NCI-H345 (cell line): ENCODE results near the gene PSD4.
A peak's percentile ranks its signal among the peaks of the same experiment; 100 is the strongest.

Experiments used
- DNase-seq: peaks from one replicate; lab custom pipeline; 2025; lab: John Stamatoyannopoulos, UW

Gene PSD4

DNA sequence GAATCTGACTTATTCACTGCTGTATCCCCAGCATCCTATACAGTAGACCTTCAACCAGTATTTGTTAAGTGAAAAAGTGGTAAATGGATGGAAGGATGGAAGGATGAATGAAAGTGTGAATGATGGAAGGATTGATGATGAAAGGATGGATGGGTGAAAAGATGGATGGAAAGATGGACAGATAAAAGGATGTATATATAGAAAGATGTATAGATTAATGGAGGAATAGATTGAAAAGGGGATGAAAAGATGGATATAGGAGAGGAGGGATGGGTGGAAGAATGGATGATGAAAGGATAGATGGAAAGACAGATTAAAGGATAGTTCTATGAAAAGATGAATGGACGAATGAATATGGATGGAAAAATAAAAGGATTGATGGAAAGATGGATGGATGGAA lies 50.0 kb downstream of the PSD4 start:
- DNase-seq = no peak

DNA sequence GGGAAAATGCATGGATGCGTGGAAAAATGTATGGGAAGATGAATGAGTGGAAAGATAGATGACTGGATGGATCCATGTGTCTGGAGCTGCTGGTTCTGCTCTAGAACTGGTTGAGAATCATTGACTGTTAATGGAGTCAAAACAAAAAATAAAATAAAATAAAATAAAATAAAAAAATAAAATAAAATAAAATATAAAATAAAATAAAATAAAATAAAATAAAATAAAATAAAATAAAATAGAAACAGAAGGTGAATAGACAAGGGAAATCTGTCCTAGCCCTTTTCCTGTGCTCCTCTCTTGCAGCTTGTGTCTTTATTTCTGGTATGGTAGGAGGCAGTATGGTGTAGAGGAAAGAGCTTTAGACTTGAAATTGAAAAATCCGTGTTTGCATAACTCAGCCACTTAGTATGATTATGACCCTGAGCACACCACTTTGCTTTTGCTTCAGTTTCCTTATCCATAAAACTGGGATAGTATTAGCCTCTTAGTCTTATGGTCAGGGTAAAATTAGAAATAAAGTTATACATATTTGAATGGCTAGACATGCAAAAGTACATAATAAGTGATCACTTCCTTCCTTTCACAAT lies 51.0 kb downstream of the PSD4 start:
- DNase-seq = no peak

DNA sequence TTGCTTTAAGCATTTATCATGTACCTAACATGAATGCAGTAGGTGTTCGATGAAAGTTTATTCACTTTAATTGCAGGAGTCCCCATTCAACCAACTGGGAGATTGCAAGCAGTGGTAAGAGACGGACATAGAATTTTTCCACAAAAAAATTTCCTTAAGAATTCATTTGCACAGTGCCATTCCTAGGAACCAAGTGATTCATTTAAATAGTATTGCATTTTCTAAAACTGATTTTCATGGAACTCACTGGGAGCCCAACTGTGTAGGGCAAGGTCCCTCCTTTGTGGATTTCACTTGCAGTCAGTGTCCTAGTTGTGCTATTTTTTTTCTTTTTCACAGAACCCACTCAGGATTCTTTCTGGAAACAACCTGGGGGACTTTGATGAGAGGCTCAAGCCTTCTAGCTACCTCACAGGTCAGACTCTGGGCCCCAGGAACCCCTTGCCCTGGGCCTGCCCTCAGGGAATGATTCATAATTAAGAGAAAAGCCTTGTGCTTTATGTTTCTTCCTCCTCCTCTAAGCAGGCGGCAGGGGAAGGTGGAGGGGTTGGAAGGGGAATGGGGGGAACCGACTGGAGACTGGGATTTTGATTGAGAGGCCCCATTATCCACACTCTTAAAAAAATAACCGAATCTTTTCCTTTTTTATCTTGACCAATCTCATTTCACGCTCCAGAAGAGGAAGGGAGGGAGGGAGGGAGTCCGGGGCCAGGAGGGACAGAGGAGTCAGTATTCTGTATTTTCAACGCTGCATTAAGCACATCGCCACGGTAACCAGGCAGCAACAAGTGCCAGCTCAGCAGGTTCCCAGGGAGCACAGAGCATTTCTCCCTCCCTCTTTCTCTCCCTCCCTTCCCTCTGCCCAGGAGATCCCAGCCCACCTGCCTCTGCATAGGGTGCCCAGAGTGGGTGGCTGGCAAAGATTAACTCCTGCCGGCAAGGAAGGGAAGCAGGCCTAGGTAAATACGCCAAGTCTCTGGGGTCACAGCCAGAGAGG lies 51.8 kb downstream of the PSD4 start:
- peak; percentile 84 for DNase-seq

DNA sequence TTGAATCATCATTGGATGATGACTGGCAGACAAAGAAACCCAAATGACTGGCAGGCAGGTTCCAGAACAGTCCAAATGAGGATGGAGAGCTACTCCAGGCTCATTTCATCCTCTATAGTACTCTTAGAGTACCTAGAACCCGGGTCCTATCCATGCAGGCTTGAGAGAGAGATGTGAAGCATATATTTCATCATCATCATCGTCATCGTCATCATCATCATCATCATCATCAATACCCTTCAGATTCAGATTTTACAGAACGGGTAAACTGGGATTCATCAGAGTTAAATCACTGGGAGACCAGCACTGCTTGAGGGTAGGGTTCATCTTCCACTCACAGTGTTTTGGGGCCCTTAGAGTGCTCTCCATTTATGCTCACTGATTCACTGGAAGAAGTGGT lies 52.7 kb downstream of the PSD4 start:
- DNase-seq = no peak

DNA sequence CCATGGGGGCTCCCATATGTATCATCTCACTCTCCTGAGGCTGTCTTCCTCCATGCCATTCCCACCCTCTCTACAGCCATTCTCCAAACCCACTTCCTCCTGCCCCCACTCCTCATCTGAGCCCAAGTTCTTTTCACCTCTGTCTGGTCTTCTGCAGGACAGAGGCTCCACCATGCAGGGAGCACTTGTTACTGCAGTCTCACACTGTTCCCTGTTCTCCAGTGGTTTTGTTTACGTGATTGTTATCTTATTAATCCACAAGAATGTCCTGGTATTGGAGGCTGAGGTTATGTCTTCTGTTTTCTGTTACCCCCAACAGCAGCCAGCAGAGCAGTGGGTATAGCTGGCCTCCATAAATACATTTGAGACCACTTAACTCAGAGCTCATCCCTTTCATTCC lies 53.5 kb downstream of the PSD4 start:
- no peak for DNase-seq

DNA sequence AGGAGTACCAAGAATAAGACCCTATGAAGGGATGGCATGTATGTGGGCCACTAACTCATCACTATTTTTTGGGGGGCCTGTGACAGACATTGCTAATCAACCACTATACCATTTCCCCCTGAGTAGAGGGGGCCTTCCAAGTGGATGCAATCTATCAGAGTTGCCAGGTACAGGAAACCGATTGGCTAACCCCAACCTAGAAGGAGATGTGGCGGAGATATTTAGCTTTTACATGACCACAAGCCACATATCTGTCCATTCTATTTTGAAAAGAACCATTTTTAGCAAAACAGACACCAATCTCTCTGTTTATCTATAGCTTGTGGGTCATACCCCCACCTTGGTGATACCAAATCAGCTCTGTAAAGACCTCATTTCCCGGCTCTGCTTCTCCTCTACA lies 53.9 kb downstream of the PSD4 start:
- DNase-seq = no peak

DNA sequence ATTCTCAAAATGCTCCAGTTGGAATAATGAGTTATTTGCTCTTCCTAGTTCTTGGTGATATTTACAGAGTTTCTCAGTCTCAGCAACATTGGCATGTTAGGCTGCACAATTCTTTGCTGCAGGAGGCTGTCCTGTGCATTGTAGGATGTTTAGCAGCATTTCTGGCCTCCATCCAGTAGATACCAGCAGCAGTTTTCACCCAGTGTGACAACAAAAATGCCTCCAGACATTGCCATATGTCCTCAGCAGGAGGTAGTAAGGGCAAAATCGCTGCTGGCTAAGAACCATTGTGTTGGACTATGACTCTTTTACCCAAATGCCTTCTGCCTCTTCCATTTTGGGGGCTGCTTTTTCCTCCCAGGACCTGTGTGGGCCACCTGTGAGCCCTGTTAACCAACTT lies 54.6 kb downstream of the PSD4 start:
- DNase-seq = no peak

DNA sequence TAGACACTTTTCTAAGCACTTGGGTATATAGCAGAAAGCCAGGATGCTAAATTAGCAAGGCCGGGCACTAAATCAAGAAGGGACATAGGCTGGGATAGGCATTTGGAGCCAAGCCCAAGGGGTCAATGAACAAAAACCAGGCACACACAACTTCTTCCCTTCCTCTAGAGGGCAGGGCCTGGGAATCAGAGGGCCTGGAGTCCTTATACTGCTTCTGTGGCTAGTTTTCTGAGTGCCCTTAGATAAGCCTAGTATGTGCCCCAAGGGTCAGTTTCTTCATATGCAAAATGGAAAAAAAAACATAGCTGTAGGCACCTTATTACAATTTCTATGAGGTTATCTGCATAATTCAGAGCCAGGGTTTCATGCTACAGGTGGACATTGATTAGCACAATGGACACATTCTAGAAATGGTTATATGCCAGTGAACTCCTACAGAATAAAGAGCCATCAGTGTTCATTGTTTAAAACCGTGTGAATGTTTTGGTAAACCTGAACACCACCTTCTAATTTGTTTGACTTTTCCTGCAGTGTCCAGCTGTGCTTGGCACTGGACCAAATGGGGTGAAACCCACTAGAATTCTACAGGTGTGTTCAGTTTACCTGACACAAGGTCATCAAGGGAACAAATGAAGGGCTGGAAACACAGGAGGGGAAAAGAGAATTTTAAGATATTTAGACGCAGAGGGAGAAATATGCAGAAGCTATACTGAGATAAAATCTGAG lies 55.4 kb downstream of the PSD4 start:
- peak; percentile 47 for DNase-seq

DNA sequence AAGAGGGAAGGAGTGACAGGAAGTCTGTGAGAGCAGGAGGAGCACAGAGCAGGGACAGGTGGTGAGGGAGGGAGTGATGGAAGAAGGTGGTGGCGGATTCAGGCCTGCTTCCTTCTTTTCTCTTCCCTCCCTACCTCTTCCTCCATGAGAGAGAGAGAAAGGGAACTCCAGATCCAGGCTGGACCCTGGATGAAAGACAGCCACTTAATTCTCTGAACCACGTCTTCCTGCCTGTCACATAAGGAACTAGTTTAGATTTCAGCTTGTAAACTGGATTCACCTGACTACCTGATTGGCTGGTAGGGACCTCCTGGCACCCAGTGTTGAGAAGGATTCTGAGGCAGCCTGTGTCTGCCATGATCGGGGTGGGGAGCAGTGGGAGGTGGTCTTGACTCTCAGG lies 56.0 kb downstream of the PSD4 start:
- DNase-seq = no peak

DNA sequence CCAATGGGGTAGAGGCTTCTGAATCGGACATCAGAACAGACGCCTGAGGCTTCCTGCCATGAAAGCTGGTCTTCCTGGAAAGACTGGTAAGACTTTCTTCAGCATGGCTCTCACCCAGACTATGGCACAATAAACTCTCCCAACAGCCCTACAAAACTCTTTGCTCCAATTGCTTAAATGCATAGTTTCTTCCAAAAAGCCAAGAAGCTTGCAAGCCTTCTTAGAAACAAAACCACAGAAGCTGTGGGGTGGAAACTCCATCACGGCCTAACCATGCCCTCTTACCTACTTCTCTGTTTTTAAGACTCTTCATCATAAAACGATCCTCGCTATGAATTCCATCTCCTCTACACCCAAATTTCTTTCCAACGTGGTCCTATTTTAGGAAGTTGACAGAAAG lies 56.8 kb downstream of the PSD4 start:
- no peak for DNase-seq

DNA sequence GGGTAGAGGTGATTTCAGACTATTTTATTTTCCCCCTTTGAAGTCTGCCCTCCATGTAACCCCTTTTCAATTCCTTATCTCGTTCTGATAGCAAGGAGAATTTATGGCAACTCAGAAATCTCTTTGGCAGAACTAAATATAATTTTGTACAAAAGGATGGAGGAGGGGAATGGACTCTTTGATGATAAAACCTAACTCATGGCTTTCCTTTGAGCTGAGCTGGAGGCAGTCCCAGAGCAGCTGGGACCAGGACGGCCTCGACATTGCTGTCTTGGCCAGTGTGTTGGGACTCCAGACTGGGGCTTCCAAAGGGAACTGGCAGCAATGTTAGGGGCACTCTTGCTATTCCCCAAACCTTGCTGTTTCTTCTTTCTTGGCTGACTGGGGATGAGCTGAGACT lies 57.3 kb downstream of the PSD4 start:
- DNase-seq = no peak

DNA sequence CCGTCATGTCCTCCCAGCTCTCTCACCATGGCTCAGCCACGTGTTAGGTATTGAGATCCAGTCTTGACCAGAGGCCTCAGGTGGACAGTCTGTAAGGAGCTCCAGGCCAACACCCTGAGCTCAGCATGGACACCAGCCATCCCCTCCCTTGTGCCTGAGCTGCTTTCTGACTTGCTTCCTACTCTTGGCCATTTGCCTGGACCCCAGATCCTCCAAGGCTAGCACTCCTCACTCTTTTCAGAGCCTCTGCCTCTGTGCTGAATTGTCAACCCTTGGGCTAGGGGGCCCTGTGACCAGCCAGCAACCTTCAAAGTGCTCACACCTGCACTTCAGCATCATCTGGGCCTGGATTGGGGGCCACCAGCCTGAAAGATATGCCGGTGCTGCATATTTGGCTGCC lies 58.4 kb downstream of the PSD4 start:
- DNase-seq = no peak

DNA sequence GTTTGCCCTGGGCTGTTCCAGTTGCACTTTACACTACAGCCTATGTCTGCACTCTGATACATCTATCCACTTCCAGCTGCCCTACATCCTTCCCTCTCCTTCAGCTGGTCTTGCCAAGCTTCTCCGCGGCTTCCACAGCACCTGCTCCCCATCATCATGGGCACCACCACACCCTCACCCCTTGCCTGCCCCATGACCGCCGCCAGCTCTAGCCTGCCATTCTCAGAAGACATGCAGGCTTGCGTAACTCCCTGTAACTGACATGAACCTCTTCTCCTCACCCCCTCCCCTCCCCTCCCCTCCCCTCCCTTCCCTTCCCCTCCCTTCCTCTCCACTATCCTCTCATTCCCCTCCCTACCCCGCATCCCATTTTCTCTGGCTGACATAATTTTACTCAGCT lies 59.0 kb downstream of the PSD4 start:
- no peak for DNase-seq

DNA sequence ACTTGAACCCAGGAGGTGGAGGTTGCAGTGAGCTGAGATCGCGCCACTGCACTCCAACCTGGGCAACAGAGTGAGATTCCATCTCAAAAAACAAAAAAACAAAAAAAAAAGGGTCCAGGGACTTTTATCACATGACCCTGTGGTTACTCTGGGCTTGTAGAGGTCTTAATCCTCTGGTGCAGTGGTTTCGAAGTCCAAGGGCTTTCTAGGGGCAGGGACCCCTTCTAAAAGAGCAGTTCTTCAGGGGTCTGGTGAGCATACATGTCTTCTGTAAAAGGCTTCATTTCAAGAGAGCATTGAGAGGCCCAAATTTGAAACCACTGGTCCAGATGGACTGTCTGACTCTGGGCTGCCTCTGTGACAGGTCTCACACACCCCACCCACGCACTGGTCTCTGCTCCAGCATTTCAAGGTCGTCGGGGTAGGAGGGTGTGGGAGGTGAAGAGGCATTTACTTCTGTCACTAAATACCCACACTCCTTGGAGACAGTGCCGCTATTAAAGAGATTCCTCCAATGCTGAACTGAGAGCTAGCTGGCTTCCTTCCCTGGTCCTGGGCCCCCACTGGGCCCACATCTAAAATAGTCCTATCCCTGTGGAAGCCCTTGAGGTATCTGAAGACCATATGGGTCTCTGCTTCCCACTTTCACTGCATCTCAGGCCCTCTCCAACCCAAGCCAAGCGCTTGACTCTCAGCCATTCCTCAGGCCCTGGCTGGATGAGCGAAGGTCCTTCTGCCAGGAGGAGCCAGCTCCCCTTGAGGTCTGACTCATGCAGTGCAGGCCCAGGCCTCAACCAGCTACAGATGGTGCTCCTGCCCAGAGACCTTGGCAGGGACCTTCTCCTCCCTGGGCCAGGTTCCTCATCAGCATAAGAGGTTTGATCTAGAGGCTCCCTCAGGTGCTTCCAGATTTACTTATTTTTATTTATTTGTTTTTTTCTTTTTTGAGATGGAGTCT lies 60.1 kb downstream of the PSD4 start:
- no peak for DNase-seq

DNA sequence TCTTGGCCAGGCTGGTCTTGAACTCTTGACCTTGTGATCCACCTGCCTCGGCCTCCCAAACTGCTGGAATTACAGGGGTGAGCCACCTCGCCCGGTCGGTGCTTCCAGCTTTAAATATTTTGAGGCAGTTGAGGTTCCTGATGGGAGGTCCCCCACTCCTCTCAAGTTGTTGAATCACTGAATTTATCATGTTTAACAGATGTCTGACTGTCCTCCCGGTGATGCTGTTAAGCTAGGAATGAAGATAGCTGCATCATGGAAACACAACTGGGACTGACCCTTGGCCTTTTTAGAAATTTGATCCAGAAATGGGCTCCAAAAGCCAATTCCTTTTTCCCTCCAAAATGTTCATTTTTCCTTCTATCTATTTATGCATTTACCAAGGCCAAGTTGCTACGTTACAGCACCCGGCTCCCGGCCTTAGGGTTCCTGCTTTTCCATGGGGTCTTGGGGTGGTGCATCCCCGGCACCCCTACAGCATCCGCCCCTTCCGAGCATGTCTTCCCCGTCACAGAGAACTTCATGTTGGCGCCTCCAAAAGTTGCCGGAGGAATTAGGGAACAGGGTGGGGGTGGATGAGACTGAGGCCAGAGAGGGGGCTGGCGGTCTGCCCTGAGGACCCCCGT lies 61.1 kb downstream of the PSD4 start:
- no peak for DNase-seq

DNA sequence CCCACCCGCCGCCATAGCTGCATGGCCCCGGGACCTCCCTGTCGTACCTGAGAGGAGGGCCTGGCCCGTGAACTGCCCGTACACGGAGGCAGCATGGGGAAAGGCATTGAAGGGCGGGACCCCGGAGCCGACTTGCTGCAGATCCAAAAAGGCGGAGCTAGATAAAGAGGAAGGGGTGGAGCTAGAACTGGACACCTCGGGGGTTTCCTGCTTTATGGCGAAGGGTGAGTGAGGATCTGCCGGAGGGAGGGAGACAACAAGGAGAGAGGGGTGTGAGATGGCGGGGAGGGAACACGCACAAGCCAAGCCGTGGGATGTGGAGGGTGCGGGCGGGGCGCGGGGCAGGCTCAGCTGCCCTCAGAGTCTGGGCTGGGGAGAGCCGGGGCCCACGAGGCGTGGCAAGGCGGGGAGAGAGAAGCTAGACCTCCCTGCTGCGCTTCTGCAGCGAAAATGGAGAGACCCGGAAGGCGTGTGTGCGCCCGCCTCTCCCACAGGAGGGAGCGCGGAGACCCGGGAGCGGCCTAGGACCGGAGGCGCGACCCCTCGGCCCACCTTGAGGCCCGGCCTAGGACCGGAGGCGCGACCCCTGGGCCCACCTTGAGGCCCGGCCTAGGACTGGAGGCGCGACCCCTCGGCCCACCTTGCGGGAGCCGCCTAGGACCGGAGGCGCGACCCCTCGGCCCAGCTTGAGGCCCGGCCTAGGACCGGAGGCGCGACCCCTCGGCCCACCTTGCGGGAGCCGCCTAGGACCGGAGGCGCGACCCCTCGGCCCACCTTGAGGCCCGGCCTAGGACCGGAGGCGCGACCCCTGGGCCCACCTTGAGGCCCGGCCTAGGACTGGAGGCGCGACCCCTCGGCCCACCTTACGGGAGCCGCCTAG lies 61.8 kb downstream of the PSD4 start:
- DNase-seq = peak; percentile 65

DNA sequence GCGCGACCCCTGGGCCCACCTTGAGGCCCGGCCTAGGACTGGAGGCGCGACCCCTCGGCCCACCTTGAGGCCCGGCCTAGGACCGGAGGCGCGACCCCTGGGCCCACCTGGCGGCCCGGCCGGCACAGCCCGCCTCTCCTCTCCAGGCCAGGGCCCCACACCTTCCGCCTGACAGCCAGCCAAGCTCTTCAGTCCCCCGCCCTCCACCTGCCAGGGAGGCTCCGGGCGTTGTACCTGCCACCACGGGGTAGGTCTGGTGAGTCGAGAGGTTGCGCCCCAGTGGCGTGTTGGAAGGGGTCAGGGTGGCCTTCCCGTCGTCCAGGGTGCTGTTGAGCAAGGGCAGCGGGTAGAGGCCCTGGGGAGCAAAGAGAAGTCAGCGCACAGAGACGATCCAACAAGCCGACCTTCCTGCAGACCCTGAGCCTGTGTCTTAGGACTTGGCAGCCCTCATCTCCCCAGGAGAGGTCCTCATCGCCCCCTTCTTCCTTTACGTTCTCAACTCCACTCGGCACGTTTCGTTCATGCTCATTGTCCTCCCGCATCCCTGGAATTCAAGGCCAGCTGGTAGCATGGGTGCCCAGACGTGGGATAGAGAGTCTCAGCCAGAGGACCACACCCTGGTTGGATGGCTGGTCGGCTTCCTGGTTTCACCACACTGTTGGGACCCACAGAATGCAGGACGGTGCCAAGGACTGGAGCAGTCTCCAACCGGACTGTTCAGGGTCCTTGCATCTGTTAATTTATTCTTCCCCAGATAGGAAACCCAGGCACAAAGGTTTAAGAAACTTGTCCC lies 62.8 kb downstream of the PSD4 start:
- DNase-seq = no peak

DNA sequence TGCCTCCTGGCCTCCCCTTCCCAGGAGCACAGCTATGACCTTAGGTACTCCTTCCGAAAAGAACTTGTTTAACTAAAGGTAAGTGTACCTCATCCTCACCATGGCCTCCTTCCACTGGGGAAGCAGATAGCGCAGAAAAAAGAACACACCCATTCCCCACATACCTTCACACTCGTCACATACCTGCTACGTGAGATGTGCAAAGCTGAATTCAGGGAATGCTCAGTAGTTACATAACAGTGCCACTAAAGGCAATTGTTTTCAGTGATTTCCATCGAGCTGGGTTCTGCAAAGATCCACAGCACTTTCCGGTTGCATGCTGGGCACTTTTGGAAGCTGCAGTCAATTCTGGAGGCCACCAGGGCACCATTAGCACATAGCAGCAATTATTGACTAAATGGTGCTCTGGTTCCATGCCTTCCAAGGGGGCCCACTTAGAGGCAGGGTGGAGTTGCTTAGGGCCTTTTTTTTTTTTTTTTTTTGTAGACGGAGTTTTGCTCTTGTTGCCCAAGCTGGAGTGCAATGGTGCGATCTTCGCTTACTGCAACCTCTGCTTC lies 63.9 kb downstream of the PSD4 start:
- DNase-seq = no peak
